Stimulated activated CD4-positive, alpha-beta T cell treated with anti-CD3 and anti-CD28 coated beads, Interleukin-1b, Interleukin-23, amount 100 ng/mL, for 24 hours (primary cell): ENCODE results near the gene DONSON.

Experiments
- DNase-seq, 4 experiments: peaks; one replicate each; pipeline ENCODE4 v3.0.0-alpha.2; 2020; ENCODE audit warnings: low read depth in 4 of 4, low spot score in 1 of 4

The DONSON gene

GRCh38 chr21:33566514-33566913, 22.0 kb downstream of the DONSON start:
- no peak for DNase-seq

DNA sequence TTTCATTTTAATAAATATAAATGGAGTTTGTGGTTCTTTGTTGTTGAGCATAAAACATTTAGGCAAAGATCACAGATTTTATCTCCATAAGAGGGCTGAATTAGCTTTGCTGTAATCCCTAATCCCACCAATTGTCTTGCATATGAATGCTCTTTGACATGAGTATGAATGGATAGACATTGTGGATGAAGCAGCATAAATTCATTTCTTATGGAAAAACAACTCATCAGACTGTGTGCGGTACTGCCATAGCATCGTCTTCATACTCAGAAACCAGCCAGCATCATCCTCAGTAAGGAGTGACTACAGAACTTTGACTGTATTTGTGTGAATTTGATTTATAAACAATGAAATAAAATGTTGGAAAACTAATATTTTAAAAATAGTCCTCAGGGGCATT, 26.1 kb downstream of the DONSON start:
- DNase-seq = no peak

DNA sequence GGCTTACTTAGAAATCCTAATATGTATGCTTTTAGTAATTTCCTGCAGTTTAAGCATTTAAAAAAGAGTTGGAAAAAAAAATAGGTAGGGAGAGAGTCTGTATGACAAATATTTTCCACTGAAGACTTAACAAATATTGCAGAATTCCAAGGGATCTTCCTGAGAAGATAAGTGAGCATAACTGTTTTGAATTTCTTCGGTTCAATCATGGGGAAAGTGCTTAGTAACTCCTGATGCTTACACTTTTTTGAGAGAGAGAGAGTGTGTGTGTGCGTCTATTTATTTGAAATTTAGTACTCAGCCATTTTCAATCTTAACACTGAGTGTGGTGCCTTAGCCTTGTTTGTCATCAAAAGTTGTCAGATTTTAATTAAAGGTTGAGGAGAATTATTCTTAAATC, 27.1 kb downstream of the DONSON start:
- DNase-seq = no peak

GRCh38 chr21:33560965-33561364, 27.5 kb downstream of the DONSON start:
- no peak for DNase-seq

DNA sequence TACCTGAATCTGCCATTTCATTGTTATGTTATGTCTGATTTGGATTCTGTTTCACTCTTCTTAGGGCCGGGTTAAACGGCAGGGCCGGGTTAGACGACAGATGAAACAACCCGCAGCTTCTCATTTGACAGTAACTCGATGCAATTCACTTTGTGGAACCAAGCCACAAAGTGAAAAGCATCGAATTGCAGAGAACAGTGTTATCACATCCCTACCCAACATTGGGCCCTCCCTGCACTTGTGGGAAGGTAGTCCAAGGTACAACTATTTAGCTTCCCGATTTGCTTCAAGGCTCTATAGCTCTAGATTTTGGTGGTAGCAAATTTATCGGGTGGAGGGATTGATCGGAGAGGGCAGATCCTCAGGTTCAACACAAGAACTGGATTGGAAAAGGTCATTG, 28.7 kb downstream of the DONSON start:
- DNase-seq = no peak

DNA sequence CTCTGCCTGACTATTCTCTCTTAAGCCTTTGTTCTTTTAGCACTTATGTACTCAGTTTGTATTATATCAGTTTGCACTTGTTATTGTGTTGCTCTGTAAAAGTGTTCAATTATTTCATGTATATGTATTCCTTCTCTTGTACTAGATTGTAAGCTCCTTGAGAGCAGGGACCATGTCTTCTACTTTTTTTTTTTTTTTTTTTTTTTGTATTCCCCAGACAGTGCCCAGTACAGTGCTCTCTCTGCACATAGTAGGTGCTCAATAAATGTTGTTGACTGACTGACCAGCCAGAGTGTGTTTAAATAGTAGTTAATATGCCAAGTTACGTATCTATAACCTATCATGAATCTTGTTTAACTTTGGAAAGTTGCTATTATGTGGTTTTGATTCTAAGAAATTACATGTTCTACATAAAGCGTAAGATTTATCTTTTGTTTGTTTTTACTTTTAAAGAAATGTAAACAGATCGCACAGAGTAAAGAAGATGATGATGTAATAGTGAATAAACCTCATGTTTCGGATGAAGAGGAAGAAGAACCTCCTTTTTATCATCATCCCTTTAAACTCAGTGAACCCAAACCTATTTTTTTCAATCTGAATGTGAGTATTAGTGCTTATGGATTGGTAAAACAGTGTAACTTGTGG, 29.6 kb downstream of the DONSON start:
- no peak for DNase-seq

- DNase-seq = no peak
Measured at GRCh38 chr21:33557447-33557846, 31.0 kb downstream of the DONSON start.

DNA sequence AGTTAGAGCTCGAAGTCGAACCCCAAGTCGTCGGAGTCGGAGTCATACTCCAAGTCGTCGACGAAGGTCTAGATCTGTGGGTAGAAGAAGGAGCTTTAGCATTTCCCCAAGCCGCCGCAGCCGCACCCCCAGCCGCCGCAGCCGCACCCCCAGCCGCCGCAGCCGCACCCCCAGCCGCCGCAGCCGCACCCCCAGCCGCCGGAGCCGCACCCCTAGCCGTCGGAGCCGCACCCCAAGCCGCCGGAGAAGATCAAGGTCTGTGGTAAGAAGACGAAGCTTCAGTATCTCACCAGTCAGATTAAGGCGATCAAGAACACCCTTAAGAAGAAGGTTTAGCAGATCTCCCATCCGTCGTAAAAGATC, 33.5 kb downstream of the DONSON start:
- DNase-seq = no peak

GRCh38 chr21:33554236-33554981, 34.1 kb downstream of the DONSON start:
- DNase-seq = no peak

DNA sequence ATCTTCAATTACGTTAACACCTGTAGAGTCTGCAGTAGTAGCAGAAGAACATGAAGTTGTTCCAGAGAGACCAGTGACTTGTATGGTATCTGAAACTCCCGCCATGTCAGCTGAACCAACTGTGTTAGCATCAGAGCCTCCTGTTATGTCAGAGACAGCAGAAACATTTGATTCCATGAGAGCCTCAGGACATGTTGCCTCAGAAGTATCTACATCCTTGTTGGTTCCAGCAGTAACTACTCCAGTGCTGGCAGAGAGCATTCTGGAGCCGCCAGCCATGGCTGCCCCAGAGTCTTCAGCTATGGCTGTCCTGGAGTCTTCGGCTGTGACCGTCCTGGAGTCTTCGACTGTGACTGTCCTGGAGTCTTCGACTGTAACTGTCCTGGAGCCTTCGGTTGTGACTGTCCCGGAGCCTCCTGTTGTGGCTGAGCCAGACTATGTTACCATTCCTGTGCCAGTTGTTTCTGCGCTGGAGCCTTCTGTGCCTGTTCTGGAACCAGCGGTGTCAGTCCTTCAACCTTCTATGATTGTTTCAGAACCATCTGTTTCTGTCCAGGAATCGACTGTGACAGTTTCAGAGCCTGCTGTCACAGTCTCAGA, 35.4 kb downstream of the DONSON start:
- DNase-seq = no peak

- DNase-seq = no peak
Measured at GRCh38 chr21:33552093-33552998, 36.1 kb downstream of the DONSON start.

DNA sequence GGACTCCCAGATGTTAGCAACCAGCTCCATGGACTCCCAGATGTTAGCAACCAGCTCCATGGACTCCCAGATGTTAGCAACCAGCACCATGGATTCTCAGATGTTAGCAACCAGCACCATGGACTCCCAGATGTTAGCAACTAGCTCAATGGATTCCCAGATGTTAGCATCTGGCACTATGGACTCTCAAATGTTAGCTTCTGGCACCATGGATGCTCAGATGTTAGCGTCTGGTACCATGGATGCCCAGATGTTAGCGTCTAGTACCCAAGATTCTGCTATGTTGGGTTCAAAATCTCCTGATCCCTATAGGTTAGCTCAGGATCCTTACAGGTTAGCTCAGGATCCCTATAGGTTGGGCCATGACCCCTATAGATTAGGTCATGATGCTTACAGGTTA, 36.8 kb downstream of the DONSON start:
- DNase-seq = no peak

DNA sequence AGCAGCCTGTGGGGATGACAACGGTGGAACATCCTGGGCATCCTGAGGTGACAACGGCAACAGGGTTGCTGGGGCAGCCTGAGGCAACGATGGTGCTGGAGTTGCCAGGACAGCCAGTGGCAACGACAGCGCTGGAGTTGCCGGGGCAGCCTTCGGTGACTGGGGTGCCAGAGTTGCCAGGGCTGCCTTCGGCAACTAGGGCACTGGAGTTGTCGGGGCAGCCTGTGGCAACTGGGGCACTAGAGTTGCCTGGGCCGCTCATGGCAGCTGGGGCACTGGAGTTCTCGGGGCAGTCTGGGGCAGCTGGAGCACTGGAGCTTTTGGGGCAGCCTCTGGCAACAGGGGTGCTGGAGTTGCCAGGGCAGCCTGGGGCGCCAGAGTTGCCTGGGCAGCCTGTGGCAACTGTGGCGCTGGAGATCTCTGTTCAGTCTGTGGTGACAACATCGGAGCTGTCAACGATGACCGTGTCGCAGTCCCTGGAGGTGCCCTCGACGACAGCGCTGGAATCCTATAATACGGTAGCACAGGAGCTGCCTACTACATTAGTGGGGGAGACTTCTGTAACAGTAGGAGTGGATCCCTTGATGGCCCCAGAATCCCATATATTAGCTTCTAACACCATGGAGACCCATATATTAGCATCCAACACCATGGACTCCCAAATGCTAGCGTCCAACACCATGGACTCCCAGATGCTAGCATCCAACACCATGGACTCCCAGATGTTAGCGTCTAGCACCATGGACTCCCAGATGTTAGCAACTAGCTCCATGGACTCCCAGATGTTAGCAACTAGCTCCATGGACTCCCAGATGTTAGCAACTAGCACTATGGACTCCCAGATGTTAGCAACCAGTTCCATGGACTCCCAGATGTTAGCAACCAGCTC, 37.5 kb downstream of the DONSON start:
- no peak for DNase-seq

DNA sequence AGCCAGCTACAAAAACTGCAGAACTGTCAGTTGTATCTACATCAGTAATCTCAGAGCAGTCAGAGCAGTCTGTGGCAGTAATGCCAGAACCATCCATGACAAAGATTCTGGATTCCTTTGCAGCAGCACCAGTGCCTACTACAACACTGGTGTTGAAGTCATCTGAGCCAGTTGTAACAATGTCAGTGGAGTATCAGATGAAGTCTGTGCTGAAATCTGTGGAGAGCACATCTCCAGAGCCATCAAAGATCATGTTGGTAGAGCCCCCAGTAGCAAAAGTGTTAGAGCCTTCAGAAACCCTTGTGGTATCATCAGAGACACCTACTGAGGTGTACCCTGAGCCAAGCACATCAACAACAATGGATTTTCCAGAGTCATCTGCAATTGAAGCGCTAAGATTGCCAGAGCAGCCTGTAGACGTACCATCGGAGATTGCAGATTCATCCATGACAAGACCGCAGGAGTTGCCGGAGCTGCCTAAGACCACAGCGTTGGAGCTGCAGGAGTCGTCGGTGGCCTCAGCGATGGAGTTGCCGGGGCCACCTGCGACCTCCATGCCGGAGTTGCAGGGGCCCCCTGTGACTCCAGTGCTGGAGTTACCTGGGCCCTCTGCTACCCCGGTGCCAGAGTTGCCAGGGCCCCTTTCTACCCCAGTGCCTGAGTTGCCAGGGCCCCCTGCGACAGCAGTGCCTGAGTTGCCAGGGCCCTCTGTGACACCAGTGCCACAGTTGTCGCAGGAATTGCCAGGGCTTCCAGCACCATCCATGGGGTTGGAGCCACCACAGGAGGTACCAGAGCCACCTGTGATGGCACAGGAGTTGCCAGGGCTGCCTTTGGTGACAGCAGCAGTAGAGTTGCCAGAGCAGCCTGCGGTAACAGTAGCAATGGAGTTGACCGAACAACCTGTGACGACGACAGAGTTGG, 38.4 kb downstream of the DONSON start:
- DNase-seq = no peak

DNA sequence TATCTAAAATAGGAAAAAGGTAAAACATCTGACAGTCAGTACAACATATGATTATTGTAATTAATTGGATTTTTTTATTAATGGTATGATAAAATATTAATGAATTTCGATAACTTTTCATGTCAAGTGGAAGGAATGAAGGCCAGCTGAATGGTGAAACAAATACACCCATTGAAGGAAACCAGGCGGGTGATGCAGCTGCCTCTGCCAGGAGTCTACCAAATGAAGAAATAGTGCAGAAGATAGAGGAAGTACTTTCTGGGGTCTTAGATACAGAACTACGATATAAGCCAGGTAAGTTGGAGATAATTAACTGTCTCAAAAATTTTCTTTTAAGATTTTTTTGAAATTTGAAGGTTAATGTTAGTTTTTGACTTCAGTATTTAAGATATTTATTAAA, 42.4 kb downstream of the DONSON start:
- DNase-seq = no peak

DNA sequence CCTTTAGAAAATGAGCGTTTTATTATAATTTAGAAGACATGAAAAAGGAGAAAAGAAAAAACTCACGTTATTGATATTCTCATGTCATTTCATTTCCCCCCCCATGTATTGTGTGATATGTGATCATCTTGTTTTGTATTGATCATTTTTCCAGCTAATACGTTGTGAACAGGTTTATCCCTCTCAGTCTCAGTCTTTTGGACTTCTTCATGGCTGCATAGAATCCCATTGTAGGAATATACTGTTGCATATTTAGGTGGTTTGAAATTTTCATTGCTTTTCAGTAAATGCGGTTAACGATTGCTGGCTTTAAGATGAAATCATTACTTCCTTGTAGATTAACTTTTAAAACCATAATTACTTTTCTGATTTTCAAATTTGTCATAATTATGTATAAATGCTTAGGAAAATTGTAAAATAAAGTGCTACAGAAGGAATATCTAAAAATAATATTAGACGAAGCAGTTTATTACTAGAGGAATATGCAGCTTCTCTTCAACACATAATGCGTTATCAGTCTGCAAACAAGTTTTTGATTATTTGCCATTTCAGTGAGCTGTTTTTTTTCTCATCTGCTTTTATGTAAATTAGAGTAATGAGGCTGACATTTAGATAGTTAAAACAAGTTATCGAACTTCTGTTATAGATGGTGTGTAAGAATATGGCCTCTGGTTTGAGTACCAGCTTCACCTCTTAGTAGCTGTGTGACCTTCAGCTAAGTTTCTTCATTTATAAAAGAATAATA, 43.9 kb downstream of the DONSON start:
- no peak for DNase-seq

GRCh38 chr21:33543505-33544129, 44.9 kb downstream of the DONSON start:
- DNase-seq = peak; percentile 38 to 70 (median 48)
